IMR-90 (cell line): ENCODE results near the gene RNF4. TPM values are rescaled to one million over a fixed set of nuclear protein-coding genes. Genes with fewer than 3 reads are reported as not detected.
A peak's percentile ranks its signal among the peaks of the same experiment; 100 is the strongest.

Source experiments
- ATAC-seq: fragments of 200-7000 bp; cut with Tn5 transposase; 2 replicates; pipeline ENCODE4 v1.9.1; 2020; ENCODE audit warnings: low read depth, mild to moderate bottlenecking, moderate library complexity
- BruUV-seq: library from RNA; stranded (reverse); fragments of 400-500 nt; replicated peaks from 2 replicates; lab custom pipeline; 2021; lab: Mats Ljungman, UMichigan
- CTCF ChIA-PET: fragments of 300-600 bp; formaldehyde crosslinking; extraction: SDS; loops from one replicate; lab custom pipeline; 2021; ENCODE audit warnings: antibody characterized with exemption; lab: Yijun Ruan, JAX
- POLR2A ChIA-PET: fragments of 300-600 bp; sonication (Branson Sonifier 250); formaldehyde crosslinking; loops from one replicate; lab custom pipeline; 2022; ENCODE audit warnings: antibody characterized with exemption; ENCODE audit not compliant: unreplicated experiment; lab: Charles Lee
- DNase-seq: peaks from one replicate; pipeline ENCODE4 v3.0.0; 2013
- H2AFZ ChIP-seq: replicated peaks from 2 replicates; pipeline ENCODE3; 2013; ENCODE audit warnings: low read length, mild to moderate bottlenecking; ENCODE audit not compliant: poor library complexity
- H2AK5ac ChIP-seq: 2 replicates; pipeline ENCODE4 v1.6.1; 2013; ENCODE audit warnings: low read depth, low read length, inconsistent platforms
- H2AK9ac ChIP-seq: replicated peaks from 2 replicates; pipeline ENCODE3; 2013; ENCODE audit warnings: mild to moderate bottlenecking, low read depth, low read length, moderate library complexity; ENCODE audit not compliant: poor library complexity
- H2BK120ac ChIP-seq: 2 replicates; pipeline ENCODE4 v1.6.1; 2013; ENCODE audit warnings: low read depth, low read length, inconsistent platforms
- H2BK15ac ChIP-seq: 3 replicates; pipeline ENCODE4 v1.6.1; 2013; ENCODE audit warnings: low read depth, low read length, inconsistent platforms
- H2BK20ac ChIP-seq: 2 replicates; pipeline ENCODE4 v1.6.1; 2013; ENCODE audit warnings: low read depth, mild to moderate bottlenecking, inconsistent platforms, low read length, moderate library complexity
- H2BK5ac ChIP-seq: 2 replicates; pipeline ENCODE4 v1.6.1; 2013; ENCODE audit warnings: mild to moderate bottlenecking, low read depth, low read length, inconsistent platforms; ENCODE audit not compliant: poor library complexity, severe bottlenecking
- H3K14ac ChIP-seq: replicated peaks from 2 replicates; pipeline ENCODE4 v1.6.1; 2013; ENCODE audit warnings: low read depth, low read length, inconsistent platforms
- H3K18ac ChIP-seq: 2 replicates; pipeline ENCODE4 v1.6.1; 2013; ENCODE audit warnings: low read depth, low read length, control low read depth
- H3K23ac ChIP-seq: 2 replicates; pipeline ENCODE4 v1.6.1; 2013; ENCODE audit warnings: low read depth, low read length, inconsistent platforms
- H3K27ac ChIP-seq: 2 replicates; pipeline ENCODE4 v1.5.1; 2013; ENCODE audit warnings: mild to moderate bottlenecking, control low read depth, low read length; ENCODE audit not compliant: insufficient read depth
- H3K27me3 ChIP-seq: 2 replicates; pipeline ENCODE4 v1.6.1; 2013; ENCODE audit warnings: low read length; ENCODE audit not compliant: control insufficient read depth, insufficient read depth
- H3K36me3 ChIP-seq: 2 replicates; pipeline ENCODE4 v1.6.1; 2013; ENCODE audit warnings: low read length, mixed read lengths; ENCODE audit not compliant: control insufficient read depth, insufficient read depth
- H3K4ac ChIP-seq: 2 replicates; pipeline ENCODE4 v1.6.1; 2013; ENCODE audit warnings: low read depth, low read length, inconsistent platforms
- H3K4me1 ChIP-seq: 2 replicates; pipeline ENCODE4 v1.6.1; 2013; ENCODE audit warnings: low read length, mixed read lengths; ENCODE audit not compliant: control insufficient read depth, insufficient read depth
- H3K4me2 ChIP-seq: 2 replicates; pipeline ENCODE4 v1.6.1; 2013; ENCODE audit warnings: low read depth, mild to moderate bottlenecking, control low read depth, low read length, moderate library complexity
- H3K4me3 ChIP-seq: 2 replicates; pipeline ENCODE4 v1.5.1; 2013; ENCODE audit warnings: low read depth, mild to moderate bottlenecking, control low read depth, low read length, moderate library complexity; ENCODE audit not compliant: insufficient read depth
- H3K56ac ChIP-seq: 2 replicates; pipeline ENCODE4 v1.6.1; 2013; ENCODE audit warnings: low read length, inconsistent platforms; ENCODE audit not compliant: insufficient read depth; ENCODE audit errors: extremely low read depth
- H3K79me1 ChIP-seq, 2 experiments: 2 replicates each; pipeline ENCODE4 v1.6.1; 2013; ENCODE audit warnings: low read length in 2 of 2, inconsistent platforms in 1 of 2, low read depth in 1 of 2
- H3K9ac ChIP-seq: 2 replicates; pipeline ENCODE4 v1.6.1; 2013; ENCODE audit warnings: low read depth, low read length, control low read depth
- H3K9me1 ChIP-seq: 2 replicates; pipeline ENCODE4 v1.6.1; 2013; ENCODE audit warnings: low read length, inconsistent platforms; ENCODE audit not compliant: insufficient read depth
- H3K9me3 ChIP-seq: 2 replicates; pipeline ENCODE4 v1.6.1; 2013; ENCODE audit warnings: low read length; ENCODE audit not compliant: control insufficient read depth, insufficient read depth
- H4K20me1 ChIP-seq: 2 replicates; pipeline ENCODE4 v1.6.1; 2013; ENCODE audit warnings: low read length, inconsistent platforms; ENCODE audit not compliant: insufficient read depth
- H4K5ac ChIP-seq: 2 replicates; pipeline ENCODE4 v1.6.1; 2013; ENCODE audit warnings: mild to moderate bottlenecking, low read depth, low read length, control low read depth
- H4K8ac ChIP-seq, 2 experiments: 2 replicates each; pipeline ENCODE4 v1.6.1; 2013; ENCODE audit warnings: low read depth in 2 of 2, low read length in 2 of 2, control low read depth in 1 of 2, inconsistent platforms in 1 of 2
- H4K91ac ChIP-seq: 2 replicates; pipeline ENCODE4 v1.6.1; 2013; ENCODE audit warnings: low read depth, low read length, inconsistent platforms; ENCODE audit not compliant: insufficient read depth
- FOS ChIP-seq: fragments of 150-350 bp; IDR thresholded peaks from 2 replicates; pipeline ENCODE4 v1.6.1; 2016; ENCODE audit warnings: low read depth, low read length
- MXI1 ChIP-seq: IDR thresholded peaks from 2 replicates; pipeline ENCODE4 v1.6.1; 2012; ENCODE audit warnings: low read depth, mild to moderate bottlenecking, low read length, moderate library complexity, borderline replicate concordance
- POLR2A ChIP-seq: IDR thresholded peaks from 2 replicates; pipeline ENCODE4 v1.6.1; 2012; ENCODE audit warnings: mild to moderate bottlenecking, low read depth, low read length
- RFX5 ChIP-seq: IDR thresholded peaks from 2 replicates; pipeline ENCODE4 v1.8.0; 2012; ENCODE audit warnings: low read depth, mild to moderate bottlenecking, low read length, moderate library complexity
- WGBS, 2 experiments: methylation state at CpG; one replicate each; pipeline versions ENCODE4 v1.1.5 to v1.1.7; 2013; ENCODE audit warnings: missing lambda C conversion rate in 2 of 2; ENCODE audit not compliant: insufficient read length in 1 of 2; ENCODE audit errors: extremely low coverage in 2 of 2; 5-methylcytosine and 5-hydroxymethylcytosine counted together
- dilution Hi-C: fragments of 300-500 bp; cut with HindIII; formaldehyde crosslinking; loops from one replicate; pipeline ENCODE4 v1.14.3; 2018; ENCODE audit warnings: low sequenced_read_pairs; ENCODE audit not compliant: unreplicated experiment
- in situ Hi-C: fragments of 300-500 bp; cut with MboI; formaldehyde crosslinking; loops from 3 replicates; pipeline ENCODE4 v1.14.3; 2019; ENCODE audit warnings: low sequenced_read_pairs, inconsistent platforms, mixed read lengths
- intact Hi-C: fragments of 100-400 bp; cut with micrococcal nuclease; formaldehyde crosslinking; loops from 2 replicates; pipeline ENCODE4 v1.10.0; 2022
- polyA plus RNA-seq, 3 experiments: library from polyadenylated mRNA; depleted of rRNA; stranded (reverse); fragments of >200 nt; gene quantifications; 2 replicates each; pipeline ENCODE4 v1.2.3, GENCODE V29; 2012; ENCODE audit warnings: low replicate concordance in 1 of 3
- total RNA-seq: library from RNA; depleted of rRNA; stranded (reverse); fragments of >200 nt; gene quantifications from 2 replicates; pipeline ENCODE4 v1.2.3, GENCODE V29; 2012

Gene RNF4
- total and polyA plus RNA-seq, 2 of the 4 experiments (the other 2 are of a cell fraction) = 63.8 to 73.8 TPM

DNA sequence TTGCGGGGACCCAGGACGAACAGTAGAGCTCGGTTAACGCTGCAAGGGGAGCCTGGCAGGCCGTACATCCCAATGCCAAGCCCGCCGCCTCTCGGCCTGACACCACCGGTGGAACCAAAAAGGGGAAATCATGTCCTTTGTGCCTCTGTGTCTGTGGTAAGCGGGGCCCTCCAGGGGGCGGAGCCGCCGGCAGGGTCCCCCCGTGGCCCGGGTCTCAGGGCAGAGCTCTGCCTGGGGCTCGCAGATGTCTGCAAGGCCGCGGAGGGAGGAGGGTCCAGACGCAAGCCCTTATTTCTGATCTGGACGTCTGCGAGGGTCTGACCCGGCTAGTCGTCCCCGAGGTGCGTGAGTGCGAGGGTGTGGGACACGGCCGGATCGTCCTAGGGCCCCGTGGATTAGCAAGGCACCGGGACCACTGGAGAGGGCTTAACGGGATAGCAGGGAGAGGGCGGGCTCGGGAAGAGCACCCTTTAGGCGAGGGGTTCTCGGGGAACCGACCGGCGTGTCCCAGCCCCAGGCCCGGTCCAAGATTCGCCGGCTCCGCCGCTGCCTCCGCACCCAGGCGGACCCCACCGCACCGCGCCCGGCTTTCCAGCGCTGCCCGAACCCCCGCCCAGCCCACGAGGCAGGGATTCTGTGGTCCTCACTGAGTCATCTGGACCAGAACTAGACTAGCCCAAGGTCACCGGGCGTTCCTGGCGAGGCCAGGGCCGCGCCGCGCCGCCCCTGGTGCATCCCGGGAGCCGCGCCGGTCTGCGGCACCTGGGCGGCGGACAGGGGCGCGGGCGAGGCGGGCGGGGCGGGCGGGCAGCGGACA lies 66.7 kb downstream of the RNF4 start:
- H4K8ac ChIP-seq = peak overlapping the region; percentile 94 to 95
- H3K9me1 ChIP-seq = peaks cover 7% of the 10 kb centered on the region
- H4K91ac ChIP-seq = peak overlapping the region; percentile 88
- dilution Hi-C loops (no loop called here), intact Hi-C loops (loop anchor here (1.0 to 2.0 kb wide), 2 partner anchors 51 to 127 kb away; no protein-coding TSS in a partner anchor), in situ Hi-C loops (no loop called here)
- peaks cover 4% of the 10 kb centered on the region; the same call in 1 of the 2 replicates for H3K4me1 ChIP-seq
- H2AK9ac ChIP-seq = peak overlapping the region; percentile 94
- BruUV-seq = no TSS peak
- peak overlapping the region; percentile 91 for H2AK5ac ChIP-seq
- ChIA-PET CTCF (no interaction called here), POLR2A (no interaction called here)
- peaks cover 29% of the 10 kb centered on the region for H4K20me1 ChIP-seq
- H3K4me2 ChIP-seq = peak overlapping the region; percentile 85
- peak overlapping the region; percentile 55 for H4K5ac ChIP-seq
- H3K27ac ChIP-seq = peak overlapping the region; percentile 92
- peak overlapping the region; percentile 94 for H3K4ac ChIP-seq
- peak overlapping the region; percentile 23; the same call in 1 of the 2 replicates for H3K18ac ChIP-seq
- H3K23ac ChIP-seq = peak overlapping the region; percentile 90
- H3K9me3 ChIP-seq = no peaks in the 10 kb centered on the region
- peak overlapping the region; percentile 78 for H2BK5ac ChIP-seq
- peak overlapping the region; percentile 98 for H2AFZ ChIP-seq
- H3K27me3 ChIP-seq = no peaks in the 10 kb centered on the region
- H3K79me1 ChIP-seq = peaks cover 0 to 26% of the 10 kb centered on the region in 2 experiments; a peak in 2 of 4 replicates
- H3K14ac ChIP-seq = peak overlapping the region; percentile 49
- H3K36me3 ChIP-seq = peaks cover 2% of the 10 kb centered on the region; the same call in 1 of the 2 replicates
- peak; percentile 15 for DNase-seq
- peak; percentile 43 for ATAC-seq
- H3K56ac ChIP-seq = peak overlapping the region; percentile 75
- H2BK20ac ChIP-seq = no peak overlapping the region
- H2BK15ac ChIP-seq = no peak overlapping the region
- H3K9ac ChIP-seq = peak overlapping the region; percentile 87
- peak overlapping the region; percentile 65 for H3K4me3 ChIP-seq
- TF ChIP-seq MXI1 (peak; percentile 63; the same call in 1 of the 2 replicates), RFX5 (no peak), POLR2A (peak; percentile 66), FOS (no peak)
- WGBS, 2 experiments = 2% methylated on average over 38 of the region's 77 CpGs; no CpG with 5 or more reads in 1 of the 2 experiments
- peak overlapping the region; percentile 37 for H2BK120ac ChIP-seq
